ENCODE results near the gene ARSB. TPM values are rescaled to one million over a fixed set of nuclear protein-coding genes. Genes with fewer than 3 reads are reported as not detected.

Gene ARSB
- total RNA-seq, 1 donor from 2014 or later, result 21.6 TPM

- ATAC-seq (no peak), DNase-seq (no peak)
- Histone ChIP-seq H3K36me3 (no peaks in the 10 kb centered on the region), H3K27me3 (ENCODE audit: low read depth) (no peaks in the 10 kb centered on the region), H3K27ac (no peak overlapping the region), H3K9me3 (no peaks in the 10 kb centered on the region), H3K4me3 (no peak overlapping the region), H3K4me1 (no peaks in the 10 kb centered on the region)
- intact Hi-C loops (cut with DNase I), result no loop called here
- TF ChIP-seq, protein P1, sequence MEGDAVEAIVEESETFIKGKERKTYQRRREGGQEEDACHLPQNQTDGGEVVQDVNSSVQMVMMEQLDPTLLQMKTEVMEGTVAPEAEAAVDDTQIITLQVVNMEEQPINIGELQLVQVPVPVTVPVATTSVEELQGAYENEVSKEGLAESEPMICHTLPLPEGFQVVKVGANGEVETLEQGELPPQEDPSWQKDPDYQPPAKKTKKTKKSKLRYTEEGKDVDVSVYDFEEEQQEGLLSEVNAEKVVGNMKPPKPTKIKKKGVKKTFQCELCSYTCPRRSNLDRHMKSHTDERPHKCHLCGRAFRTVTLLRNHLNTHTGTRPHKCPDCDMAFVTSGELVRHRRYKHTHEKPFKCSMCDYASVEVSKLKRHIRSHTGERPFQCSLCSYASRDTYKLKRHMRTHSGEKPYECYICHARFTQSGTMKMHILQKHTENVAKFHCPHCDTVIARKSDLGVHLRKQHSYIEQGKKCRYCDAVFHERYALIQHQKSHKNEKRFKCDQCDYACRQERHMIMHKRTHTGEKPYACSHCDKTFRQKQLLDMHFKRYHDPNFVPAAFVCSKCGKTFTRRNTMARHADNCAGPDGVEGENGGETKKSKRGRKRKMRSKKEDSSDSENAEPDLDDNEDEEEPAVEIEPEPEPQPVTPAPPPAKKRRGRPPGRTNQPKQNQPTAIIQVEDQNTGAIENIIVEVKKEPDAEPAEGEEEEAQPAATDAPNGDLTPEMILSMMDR (IDR thresholded peaks at IDR 0.05), result no peak
These were observed 174.8 kb downstream of the ARSB start for GRCh38 chr5:78810098-78810920.

DNA sequence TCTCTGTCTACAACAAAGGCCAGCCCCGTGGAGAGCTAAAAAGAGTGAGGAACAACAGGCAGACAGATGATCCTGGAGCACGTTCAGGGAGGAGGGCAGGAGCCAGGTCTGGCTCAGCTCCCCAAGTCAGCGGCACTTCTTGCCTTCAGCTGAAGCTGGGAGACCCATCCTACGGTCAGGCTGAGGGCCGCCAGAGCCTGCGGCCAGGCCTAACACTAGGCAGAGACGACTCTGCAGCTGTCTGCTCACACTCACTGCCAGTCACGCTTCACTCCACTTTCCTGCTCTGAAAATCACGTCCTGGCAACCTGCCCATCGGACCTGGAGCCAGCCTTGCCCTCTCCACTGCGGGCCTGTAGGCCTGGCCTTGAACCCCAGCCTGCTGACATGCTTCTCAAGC lies 175.7 kb downstream of the ARSB start:
- TF ChIP-seq, protein P1 (IDR thresholded peaks at IDR 0.05), result no peak
- no peaks in the 10 kb centered on the region for H3K4me1 ChIP-seq
- no peaks in the 10 kb centered on the region for H3K9me3 ChIP-seq
- no peak overlapping the region for H3K4me3 ChIP-seq
- ATAC-seq (no peak), DNase-seq (no peak)
- H3K27ac ChIP-seq, result no peak overlapping the region
- H3K36me3 ChIP-seq, result no peaks in the 10 kb centered on the region
- intact Hi-C loops (cut with DNase I), result no loop called here
- H3K27me3 ChIP-seq (ENCODE audit: low read depth), result no peaks in the 10 kb centered on the region

DNA sequence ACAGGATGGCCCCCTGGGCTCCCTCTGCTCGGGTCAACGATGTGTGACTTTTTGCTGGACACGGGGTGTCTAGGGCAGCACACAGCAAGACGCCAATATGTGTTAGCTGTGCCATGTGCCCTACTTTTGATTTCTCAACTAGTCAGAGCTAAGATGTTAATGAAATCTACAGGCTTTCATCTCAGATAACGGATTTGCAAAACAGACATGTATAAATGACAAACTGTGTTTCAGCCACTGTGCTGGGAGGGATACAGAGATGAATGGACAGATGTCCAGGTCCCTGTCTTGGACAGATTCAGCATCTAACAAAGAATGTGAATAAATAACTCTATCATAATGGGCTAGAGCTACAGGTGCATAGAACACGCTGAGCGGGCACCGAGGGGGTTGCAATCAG lies 176.3 kb downstream of the ARSB start:
- Histone ChIP-seq H3K27me3 (ENCODE audit: low read depth) (no peaks in the 10 kb centered on the region), H3K36me3 (no peaks in the 10 kb centered on the region), H3K9me3 (no peaks in the 10 kb centered on the region), H3K4me3 (no peak overlapping the region), H3K4me1 (no peaks in the 10 kb centered on the region), H3K27ac (no peak overlapping the region)
- no peak for DNase-seq
- no peak for ATAC-seq
- TF ChIP-seq, protein P1 (IDR thresholded peaks at IDR 0.05), result no peak
- intact Hi-C loops (cut with DNase I), result no loop called here

GRCh38 chr5:78808380-78808779 lies 176.7 kb downstream of the ARSB start:
- no peaks in the 10 kb centered on the region for H3K4me1 ChIP-seq

DNA sequence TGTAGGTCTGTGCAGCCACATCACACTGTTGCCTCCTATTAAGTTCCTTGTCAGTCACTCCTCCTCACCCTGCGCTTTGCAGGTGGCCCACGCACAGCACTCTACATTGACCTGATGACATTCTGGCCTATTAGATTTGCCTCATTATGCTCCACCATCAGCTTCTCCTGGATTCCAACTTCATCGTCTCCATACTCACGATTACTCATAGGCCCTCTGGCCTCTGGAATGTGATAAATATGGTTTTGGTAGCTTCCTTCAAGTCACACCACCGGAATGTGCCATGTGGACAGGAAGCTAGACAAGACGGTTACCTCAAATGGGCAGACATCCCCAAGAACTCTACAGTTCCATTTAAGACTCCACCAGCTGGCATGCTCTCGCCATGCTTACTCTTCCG lies 178.6 kb downstream of the ARSB start:
- no peak overlapping the region for H3K4me3 ChIP-seq
- intact Hi-C loops (cut with DNase I), result no loop called here
- TF ChIP-seq, protein P1 (IDR thresholded peaks at IDR 0.05), result no peak
- H3K4me1 ChIP-seq, result no peaks in the 10 kb centered on the region
- no peak overlapping the region for H3K27ac ChIP-seq
- DNase-seq (no peak), ATAC-seq (no peak)
- H3K9me3 ChIP-seq, result no peaks in the 10 kb centered on the region
- no peaks in the 10 kb centered on the region for H3K27me3 ChIP-seq (ENCODE audit: low read depth)
- no peaks in the 10 kb centered on the region for H3K36me3 ChIP-seq

More at GRCh38 chr5:78808380-78808779, 176.7 kb downstream of the ARSB start:
- Histone ChIP-seq H3K36me3 (no peaks in the 10 kb centered on the region), H3K4me3 (no peak overlapping the region), H3K9me3 (no peaks in the 10 kb centered on the region), H3K27me3 (ENCODE audit: low read depth) (no peaks in the 10 kb centered on the region), H3K27ac (no peak overlapping the region)
- DNase-seq, result no peak
- TF ChIP-seq, protein P1 (IDR thresholded peaks at IDR 0.05), result no peak
- intact Hi-C loops (cut with DNase I), result no loop called here
- no peak for ATAC-seq
